Loucy (cell line): ENCODE results near the gene BSND.
A peak's percentile ranks its signal among the peaks of the same experiment; 100 is the strongest.
"Not testable (repeated sequence)": the region's sequence is repeated elsewhere in the genome, so short reads cannot be mapped to it uniquely, and the experiment has no call there.

ENCODE experiments used
- H2AFZ ChIP-seq: fragments of 200-600 bp; sonication (generic); 2 replicates; pipeline ENCODE4 v1.6.0; 2016; ENCODE audit warnings: antibody characterized with exemption, mild to moderate bottlenecking, low read length, moderate library complexity
- H3F3A ChIP-seq: fragments of 200-600 bp; 2 replicates; pipeline ENCODE4 v1.6.0; 2016; ENCODE audit warnings: antibody characterized with exemption, low read depth, mild to moderate bottlenecking
- H3K27me3 ChIP-seq: fragments of 200-600 bp; sonication (generic); 2 replicates; pipeline ENCODE4 v1.6.1; 2014; ENCODE audit warnings: low read length, mild to moderate bottlenecking; ENCODE audit not compliant: insufficient read depth, poor library complexity, severe bottlenecking
- H3K36me3 ChIP-seq: fragments of 200-600 bp; sonication (generic); 2 replicates; pipeline ENCODE4 v1.6.1; 2016; ENCODE audit warnings: low read length; ENCODE audit not compliant: insufficient read depth
- H3K4me1 ChIP-seq: fragments of 200-600 bp; sonication (generic); 2 replicates; pipeline ENCODE4 v1.5.1; 2014; ENCODE audit warnings: low read length, mild to moderate bottlenecking; ENCODE audit not compliant: insufficient read depth, poor library complexity, severe bottlenecking
- H3K4me2 ChIP-seq: fragments of 200-600 bp; sonication (generic); 2 replicates; pipeline ENCODE4 v1.6.0; 2014; ENCODE audit warnings: antibody characterized with exemption, low read length, low read depth, mild to moderate bottlenecking; ENCODE audit not compliant: poor library complexity, severe bottlenecking
- H3K4me3 ChIP-seq: fragments of 200-600 bp; sonication (generic); 2 replicates; pipeline ENCODE4 v1.5.1; 2014; ENCODE audit warnings: low read length, mild to moderate bottlenecking, mixed read lengths; ENCODE audit not compliant: poor library complexity, severe bottlenecking
- H3K79me2 ChIP-seq: fragments of 200-600 bp; sonication (generic); 2 replicates; pipeline ENCODE4 v1.6.1; 2014; ENCODE audit warnings: low read length; ENCODE audit not compliant: insufficient read depth
- H3K9ac ChIP-seq: fragments of 200-600 bp; sonication (generic); 2 replicates; pipeline ENCODE4 v1.6.0; 2014; ENCODE audit warnings: mild to moderate bottlenecking, low read depth, low read length, moderate library complexity; ENCODE audit not compliant: poor library complexity, severe bottlenecking
- H3K9me2 ChIP-seq: fragments of 200-600 bp; sonication (generic); replicated peaks from 2 replicates; pipeline ENCODE4 v1.6.1; 2016; ENCODE audit warnings: low read depth, low read length, mixed read lengths
- H3K9me3 ChIP-seq: fragments of 200-600 bp; sonication (generic); 2 replicates; pipeline ENCODE4 v1.6.1; 2014; ENCODE audit warnings: mild to moderate bottlenecking, antibody characterized with exemption, low read length, low read depth; ENCODE audit not compliant: insufficient read depth
- H4K20me1 ChIP-seq: fragments of 200-600 bp; sonication (generic); 2 replicates; pipeline ENCODE4 v1.6.0; 2014; ENCODE audit warnings: antibody characterized with exemption, low read length, mild to moderate bottlenecking; ENCODE audit not compliant: insufficient read depth, poor library complexity, severe bottlenecking
- EZH2phosphoT487 ChIP-seq: fragments of 200-600 bp; IDR thresholded peaks from 2 replicates; pipeline ENCODE4 v1.6.1; 2018; ENCODE audit warnings: antibody characterized with exemption, mild to moderate bottlenecking, moderate library complexity, borderline replicate concordance
- TF ChIP-seq, protein P1 (sequence below): fragments of 200-600 bp; sonication (generic); conservative IDR thresholded peaks from 2 replicates; pipeline ENCODE4 v1.5.1; 2014; ENCODE audit warnings: mild to moderate bottlenecking, antibody characterized with exemption, low read length

The BSND gene

DNA sequence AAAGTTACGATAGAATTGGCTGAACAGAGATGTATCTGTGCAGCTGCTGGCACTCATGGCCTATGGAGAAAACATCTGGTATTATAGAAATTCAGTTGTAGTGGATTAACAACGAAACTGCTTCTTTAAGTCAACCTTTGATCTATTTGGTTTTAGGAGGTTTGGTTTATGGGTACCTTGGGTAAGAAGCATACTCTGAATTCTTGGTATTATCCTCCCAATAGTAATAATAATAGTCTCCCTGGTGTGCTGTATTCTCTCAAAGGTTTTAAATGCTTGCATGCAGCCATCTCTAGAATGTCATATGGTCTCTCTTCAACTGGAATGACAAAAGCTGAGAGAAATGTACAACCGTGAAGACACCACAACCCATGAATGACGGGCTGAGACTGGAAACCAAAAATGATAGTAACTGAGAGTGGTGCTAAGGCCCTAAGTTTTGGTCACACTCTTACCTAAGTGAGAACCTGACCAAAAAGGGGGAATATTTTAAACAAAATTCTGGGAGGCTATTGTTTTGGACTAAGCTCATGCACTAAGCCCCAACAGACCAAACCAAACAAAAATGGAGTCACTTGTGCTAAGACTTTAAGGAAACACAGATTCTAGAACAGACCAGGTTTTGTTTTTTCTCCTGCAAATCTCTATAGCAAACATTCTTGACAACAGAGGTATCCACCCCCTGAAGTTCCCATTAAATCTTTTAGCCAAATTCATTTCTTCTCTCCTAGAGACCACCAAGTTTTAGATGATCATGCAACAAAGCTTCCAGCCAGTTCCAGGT lies 35.9 kb upstream of the BSND start:
- Histone ChIP-seq H3K9me3 (peaks cover 3% of the 10 kb centered on the region; the same call in 1 of the 2 replicates), H3K4me1 (peaks cover 8% of the 10 kb centered on the region), H3K79me2 (no peaks in the 10 kb centered on the region), H3F3A (no peaks in the 10 kb centered on the region), H3K4me3 (no peak overlapping the region), H2AFZ (no peak overlapping the region), H3K4me2 (no peak overlapping the region), H3K36me3 (no peaks in the 10 kb centered on the region), H3K27me3 (no peaks in the 10 kb centered on the region), H3K9ac (no peak overlapping the region), H4K20me1 (no peaks in the 10 kb centered on the region), H3K9me2 (no peaks in the 10 kb centered on the region)
- TF ChIP-seq, protein P1, sequence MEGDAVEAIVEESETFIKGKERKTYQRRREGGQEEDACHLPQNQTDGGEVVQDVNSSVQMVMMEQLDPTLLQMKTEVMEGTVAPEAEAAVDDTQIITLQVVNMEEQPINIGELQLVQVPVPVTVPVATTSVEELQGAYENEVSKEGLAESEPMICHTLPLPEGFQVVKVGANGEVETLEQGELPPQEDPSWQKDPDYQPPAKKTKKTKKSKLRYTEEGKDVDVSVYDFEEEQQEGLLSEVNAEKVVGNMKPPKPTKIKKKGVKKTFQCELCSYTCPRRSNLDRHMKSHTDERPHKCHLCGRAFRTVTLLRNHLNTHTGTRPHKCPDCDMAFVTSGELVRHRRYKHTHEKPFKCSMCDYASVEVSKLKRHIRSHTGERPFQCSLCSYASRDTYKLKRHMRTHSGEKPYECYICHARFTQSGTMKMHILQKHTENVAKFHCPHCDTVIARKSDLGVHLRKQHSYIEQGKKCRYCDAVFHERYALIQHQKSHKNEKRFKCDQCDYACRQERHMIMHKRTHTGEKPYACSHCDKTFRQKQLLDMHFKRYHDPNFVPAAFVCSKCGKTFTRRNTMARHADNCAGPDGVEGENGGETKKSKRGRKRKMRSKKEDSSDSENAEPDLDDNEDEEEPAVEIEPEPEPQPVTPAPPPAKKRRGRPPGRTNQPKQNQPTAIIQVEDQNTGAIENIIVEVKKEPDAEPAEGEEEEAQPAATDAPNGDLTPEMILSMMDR = no peak
- no peak for TF ChIP-seq EZH2phosphoT487

DNA sequence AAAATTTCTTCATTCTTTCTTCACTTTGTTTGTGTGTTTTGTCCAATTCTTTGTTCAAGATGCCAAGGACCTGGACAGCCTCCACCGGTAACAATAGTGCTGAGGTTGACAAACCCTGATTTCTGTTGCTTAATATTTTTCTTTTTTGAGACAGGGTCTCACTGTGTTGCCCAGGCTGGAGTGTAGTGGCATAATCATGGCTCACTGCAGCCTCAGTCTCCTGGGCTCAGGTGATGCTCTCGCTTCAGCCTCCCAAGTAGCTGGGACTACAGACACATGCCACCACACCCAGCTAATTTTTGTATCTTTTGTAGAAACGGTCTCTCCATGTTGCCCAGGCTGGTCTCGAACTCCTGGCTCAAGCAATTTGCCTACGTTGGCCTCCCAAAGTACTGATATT lies 34.9 kb upstream of the BSND start:
- H2AFZ ChIP-seq, H3K36me3 ChIP-seq, H3K27me3 ChIP-seq, H3K4me2 ChIP-seq, H3F3A ChIP-seq, H3K79me2 ChIP-seq, H3K4me1 ChIP-seq, H3K9me3 ChIP-seq, H4K20me1 ChIP-seq, H3K9ac ChIP-seq, H3K4me3 ChIP-seq, H3K9me2 ChIP-seq: not testable (repeated sequence)

DNA sequence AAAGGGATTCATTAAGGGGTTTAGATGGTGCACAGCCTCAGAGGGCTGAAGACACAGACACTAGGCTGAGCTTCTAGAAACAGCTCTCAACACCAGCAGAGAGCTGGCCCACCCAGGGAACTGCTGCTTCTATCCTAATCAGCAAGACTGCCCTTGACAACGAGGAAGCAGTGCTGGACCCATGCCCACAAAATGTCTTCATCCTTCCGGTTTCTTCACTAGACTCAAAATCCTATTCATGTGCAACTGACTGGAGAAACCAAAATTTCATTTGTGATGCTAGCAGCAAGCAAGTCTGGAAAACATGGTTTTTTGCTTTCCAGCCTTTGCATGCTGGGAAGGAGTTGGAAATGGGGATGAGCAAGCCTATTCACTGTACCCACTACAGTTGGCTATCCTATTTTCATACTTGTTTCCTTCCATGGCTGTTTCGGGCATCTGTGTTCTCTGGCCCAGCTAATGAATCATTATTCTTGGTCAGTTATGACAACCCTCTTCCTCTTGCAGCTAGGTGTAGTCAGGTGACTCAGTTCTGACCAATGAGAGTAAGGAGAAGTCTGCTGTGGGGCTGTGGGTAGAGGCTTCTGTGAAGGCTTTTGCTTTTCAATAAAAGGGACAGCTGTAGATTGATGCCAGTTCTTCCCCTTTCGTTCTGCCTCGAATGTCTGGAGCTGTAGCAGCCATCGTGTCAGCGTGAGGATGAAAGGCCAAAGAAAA lies 33.0 kb upstream of the BSND start:
- no peak for TF ChIP-seq EZH2phosphoT487
- TF ChIP-seq, protein P1 = no peak
- H2AFZ ChIP-seq = peak overlapping the region; percentile 76
- no peaks in the 10 kb centered on the region for H3K27me3 ChIP-seq
- peaks cover 8% of the 10 kb centered on the region for H3K4me1 ChIP-seq
- no peaks in the 10 kb centered on the region for H4K20me1 ChIP-seq
- no peaks in the 10 kb centered on the region for H3K9me2 ChIP-seq
- H3K9me3 ChIP-seq = no peaks in the 10 kb centered on the region
- H3K9ac ChIP-seq = no peak overlapping the region
- no peaks in the 10 kb centered on the region for H3K79me2 ChIP-seq
- H3K36me3 ChIP-seq = no peaks in the 10 kb centered on the region
- peak overlapping the region; percentile 13 for H3K4me3 ChIP-seq
- H3K4me2 ChIP-seq = peak overlapping the region; percentile 11
- no peaks in the 10 kb centered on the region for H3F3A ChIP-seq
